HG03432 (cell line): Measurements from ENCODE around the gene ZNF396.

Experiments
- ATAC-seq: cut with Tn5 transposase; IDR thresholded peaks from one replicate; pipeline ENCODE4 v1.9.1; 2021; ENCODE audit warnings: mild to moderate bottlenecking, moderate library complexity; ENCODE audit not compliant: unreplicated experiment

ZNF396 gene

DNA sequence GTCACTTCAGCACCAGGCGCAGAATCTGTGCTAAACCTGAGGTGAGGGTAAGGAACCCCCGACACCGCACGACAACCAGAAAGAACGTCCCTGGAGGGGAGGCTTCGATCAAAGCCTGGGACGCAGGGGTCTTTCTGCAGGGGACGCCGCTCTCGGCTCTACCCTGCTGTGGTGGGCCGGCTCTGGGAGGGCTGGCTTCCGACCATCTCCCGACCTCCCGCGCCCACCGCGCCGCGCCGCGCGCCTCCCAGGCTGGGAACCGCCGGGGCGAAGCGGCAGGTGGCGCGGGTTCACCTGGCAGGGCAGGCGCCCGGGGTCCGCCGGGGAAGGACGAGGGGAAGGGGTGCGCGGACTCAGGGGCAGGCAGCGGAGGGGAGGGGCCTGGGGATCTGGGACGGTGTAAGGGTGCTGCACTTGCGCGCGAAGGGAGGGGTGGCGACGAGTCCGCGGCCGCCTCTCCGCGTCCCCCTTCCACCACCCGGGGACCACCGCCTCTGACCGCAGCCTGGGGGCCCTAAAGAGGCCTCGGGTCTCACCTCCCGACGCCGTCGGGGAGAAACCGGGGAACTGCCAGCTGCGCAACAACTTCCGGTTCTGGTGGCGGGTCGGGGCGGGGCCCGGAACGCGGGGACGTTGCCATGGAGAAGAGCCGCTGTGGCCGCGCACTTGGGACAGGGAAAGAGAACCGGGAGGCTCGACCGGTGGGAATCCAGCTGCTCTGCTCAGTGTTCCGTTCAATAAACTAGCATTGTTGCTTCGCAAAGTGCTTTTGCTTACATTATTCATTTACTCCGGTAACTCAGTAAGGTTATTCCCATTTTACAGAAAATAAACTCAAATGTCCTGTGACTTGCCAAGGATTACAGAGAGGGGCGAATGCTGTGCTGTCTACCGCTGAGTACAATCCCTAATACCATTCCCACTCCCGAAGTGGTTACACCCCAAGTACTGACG is at the start of gene ZNF396:
Gene ZNF396 (minus strand): TSS at position 596 of the 954 bp plus-strand sequence. CDS start 3,045 bp downstream, outside the sequence.
- ATAC-seq = peak; percentile 93

DNA sequence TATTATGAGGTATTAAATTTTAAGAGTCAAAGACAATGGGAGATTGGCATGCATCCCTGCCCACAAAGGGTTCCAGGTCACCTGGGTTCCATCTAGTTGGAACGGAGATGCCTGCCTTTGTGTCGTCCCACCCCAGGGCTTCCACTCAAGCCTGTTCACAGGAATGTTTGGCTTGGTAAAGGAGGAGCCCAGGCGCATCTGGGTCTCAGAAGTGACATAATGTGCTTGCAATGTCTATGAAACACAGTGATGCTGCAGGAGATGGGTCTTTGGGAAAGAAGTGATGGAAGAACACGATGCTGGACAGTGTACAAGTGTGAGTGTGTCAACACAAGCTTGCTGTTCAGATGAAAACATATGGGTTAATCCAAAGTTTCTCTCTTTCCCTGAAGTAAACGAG is 49.6 kb upstream of the ZNF396 start:
- no peak for ATAC-seq

DNA sequence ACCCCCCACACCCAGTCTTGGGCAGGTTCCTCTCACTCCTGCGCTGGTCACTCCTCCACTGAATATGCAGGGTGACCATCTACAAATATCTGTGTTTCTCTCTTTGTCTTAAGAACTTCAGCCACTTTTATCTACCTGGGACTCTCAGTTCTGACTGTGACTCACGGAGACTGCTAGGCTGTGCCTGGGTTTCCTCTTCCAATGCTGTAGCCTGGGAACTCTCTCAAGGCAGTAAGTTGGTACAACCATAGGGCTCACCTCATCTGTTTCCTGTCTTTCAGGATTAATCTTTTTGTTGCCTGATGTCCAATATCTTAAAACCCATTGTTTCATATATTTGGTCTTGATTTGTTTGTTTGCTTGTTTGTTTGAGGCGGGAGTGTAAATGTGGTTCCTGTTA is 47.2 kb upstream of the ZNF396 start:
- no peak for ATAC-seq

DNA sequence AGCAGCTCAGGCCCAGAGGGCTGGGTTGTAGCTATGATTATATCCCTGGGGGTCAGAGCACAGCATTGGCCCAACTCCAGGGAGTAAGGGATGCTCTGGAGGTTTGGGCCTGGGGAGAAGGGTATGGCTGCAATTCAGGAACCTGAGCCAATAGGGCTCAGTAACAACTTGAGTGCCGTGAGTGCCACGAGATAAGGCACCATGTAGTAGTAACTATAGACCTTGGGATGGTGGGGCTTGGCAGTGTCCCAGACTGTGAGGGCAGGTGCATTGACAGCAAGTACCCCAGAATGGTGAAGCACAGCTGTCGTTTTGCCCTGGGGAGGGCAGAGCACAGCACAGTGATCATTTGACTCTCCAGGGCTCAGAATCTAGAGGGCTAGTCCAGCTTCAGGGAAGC is 45.1 kb upstream of the ZNF396 start:
- no peak for ATAC-seq

DNA sequence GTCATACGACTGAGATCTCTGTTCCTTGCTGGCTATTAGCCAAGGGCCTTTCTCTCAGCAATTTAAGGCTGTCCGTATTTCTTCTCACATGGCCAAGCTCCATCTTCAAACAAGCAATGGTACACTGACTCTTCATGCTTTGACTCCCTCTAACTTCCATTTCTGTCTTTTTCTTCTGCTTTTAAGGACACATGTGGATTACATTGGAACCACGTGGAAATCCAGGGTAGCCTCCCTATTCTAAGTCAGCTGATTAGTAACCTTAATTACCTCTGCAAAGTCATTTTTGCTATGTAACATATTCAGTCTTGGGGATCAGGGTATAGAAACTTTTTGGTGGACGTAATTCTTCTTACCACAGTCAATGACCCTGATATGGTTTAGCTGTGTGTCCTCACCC is 41.5 kb upstream of the ZNF396 start:
- no peak for ATAC-seq

DNA sequence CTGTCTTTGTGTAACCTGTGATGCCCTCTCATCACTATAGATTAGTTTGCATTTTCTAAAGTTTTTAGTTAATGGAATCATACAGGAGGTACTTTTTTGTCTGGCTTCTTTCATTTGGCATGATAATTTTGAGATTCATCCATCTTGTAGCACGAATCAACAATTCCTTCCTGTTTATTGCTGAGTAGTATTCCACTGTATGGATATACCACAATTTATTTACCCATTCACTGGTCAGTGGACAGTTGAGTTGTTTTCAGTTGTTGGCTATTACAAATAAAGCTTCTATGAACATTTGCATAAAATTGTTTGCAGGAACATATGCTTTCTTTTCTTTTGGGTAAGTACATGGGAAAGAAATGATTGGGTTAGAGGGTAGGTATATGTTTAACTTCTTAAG is 40.1 kb upstream of the ZNF396 start:
- ATAC-seq = no peak

DNA sequence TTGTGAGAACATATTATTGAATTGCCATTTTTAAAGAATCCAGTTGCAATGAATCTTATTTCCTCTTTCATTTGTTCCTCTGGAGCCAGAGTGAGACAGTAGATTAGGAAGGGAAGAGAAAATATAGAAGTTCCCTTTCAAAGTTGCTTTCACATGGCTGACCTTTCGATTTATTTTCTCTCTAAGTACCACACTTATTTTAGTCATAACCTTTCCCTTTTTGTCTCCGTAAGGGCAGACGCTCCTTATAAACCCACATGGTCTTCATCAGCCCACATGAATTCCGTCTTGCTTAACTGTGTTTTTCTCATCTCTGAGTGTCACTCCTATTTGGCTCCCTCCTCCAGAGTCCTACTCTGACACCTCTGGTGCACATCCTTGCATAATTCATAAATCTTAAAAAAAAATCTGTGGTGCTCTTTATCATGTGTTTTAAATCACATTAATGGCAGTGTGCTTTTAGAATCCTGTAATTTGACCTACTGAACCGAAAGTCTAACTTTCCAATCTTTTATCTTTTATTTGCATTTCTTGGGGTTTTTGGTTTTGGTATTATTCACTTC is 38.5 kb upstream of the ZNF396 start:
- peak; percentile 59 for ATAC-seq

DNA sequence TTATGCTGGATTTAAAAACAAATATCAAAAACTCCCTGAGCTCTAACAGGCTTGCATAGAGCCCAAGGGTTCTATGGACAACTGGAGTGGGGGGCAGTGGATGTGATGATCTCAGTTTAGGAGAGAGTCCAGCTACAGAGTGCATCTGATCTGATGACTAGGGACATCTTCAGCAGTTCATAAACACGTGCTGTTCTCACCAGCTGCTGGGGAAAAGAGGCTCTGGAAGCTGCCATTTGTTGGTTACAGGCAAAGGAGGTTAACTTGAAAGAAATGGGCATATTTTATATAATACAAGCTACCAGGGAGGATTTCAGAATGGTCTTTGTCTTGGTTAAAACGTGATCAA is 36.0 kb upstream of the ZNF396 start:
- no peak for ATAC-seq

DNA sequence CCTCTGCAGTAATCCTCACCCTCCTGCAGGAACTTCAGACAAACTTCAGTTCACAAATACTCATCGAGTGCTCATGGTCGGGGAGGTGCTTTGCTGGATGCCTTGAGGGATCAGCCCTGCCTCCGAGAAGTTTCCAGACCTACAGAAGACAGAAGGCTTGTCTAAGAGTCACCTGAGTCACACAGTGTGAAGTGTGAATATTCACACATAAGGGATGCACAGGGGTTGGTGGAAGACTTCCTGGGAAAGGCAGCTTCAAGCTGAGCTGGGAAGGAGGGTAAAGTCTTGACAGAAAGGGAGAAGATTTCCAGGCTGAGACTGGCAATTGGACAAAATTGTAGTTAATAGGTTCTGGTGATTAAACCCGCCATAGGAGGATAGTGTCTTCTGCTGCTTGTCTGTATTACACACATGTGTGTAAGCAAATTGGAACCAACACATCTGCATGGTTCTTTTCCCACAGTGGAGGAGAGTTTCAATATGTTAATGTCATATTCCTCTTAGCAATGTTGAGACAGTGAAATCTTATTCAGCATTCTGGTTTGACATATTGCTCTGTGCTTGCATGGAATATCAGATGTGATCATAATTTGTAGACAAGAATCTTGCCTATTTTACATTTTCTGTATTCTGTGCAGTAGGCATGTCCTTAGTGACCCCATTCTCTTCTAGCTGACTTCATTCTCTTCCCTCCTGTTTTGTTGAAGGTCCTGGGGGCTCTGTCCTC is 34.7 kb upstream of the ZNF396 start:
- no peak for ATAC-seq

DNA sequence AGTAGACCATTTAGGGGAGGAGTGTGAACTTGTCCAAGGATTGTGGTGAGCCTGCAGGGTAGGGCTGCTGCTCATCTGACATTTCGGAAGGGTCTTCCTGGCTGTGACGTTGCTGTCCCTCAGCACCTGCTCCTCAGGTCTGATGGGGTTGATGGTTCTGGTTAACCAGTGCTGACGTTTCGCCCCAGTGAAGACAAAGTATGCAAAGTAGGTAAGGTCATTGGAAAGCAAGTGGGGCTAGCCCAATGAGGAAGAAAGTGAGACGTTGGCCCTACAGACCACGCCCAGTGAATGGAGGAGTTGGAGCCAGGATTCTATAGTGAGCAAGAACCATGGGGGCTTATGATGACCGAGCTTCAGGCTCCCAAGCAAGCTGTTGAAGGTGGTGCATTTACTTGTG is 33.4 kb upstream of the ZNF396 start:
- ATAC-seq = peak; percentile 66

DNA sequence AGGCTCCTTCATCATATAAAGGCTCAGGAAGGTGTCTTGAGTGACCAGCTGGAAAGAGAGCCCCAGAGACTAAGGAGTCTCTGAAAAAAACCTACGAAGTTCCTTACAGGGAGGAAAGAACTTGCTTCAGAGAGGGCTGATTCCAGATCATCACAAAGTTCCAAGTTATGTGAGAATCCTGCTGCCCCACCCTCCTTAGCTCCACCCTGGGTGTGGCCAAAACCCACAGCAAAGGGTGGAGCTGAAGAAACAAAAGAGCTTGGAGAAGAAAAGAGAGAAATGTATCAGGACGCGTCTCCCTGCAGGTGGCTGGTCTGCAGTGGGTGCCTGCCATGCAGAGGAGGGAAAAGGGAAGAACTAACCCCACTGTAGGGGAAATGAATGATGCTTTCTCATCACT is 32.8 kb upstream of the ZNF396 start:
- no peak for ATAC-seq

DNA sequence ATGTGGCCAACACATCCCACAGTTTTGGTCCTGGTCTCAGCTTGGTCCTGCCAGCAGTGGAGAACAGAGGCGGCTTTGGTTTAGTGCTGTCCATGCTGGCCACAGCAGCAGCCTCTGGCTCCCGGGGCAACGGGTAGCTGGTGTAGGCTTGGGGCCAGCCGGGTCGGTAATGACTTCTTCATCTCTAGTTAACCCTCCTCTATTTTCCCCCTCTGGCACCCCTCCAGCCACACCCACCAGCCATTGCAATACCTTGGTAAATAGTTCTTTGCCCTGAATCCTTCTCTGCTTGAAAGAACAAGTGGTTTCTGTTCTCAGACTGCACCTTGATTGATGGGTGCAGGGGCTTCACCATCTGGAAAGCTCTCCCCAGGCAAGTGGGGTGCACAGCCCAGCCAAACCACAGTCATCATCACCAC is 31.7 kb upstream of the ZNF396 start:
- peak; percentile 46 for ATAC-seq

DNA sequence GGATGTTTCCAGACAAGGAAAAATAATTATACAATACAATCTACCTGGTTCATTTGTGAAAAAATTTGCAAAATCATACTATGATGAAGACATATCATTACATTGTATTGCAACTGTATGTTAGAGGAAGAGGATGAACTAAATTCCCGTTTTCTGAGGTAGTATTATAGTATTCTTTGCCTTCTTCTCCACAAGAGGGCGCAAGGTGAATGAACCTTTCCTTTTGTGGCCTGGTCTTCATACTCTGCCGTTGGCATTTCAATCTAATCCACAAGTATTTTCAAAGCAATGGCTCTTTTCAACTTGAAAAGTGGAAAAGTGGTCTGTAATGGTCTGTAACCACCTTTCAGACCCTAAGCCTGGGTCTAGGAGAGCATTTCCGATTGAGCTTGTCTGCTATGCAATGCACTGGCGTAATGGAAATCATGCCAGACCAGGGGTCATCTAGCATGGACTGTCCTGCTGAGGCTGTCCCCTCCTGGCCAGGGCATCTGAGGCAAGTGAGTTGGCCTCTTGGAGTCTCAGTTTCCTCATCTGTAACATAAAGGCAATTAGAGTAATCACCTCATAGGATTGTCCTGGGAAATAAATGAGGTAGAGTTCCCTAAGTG is 30.8 kb upstream of the ZNF396 start:
- peak; percentile 55 for ATAC-seq

DNA sequence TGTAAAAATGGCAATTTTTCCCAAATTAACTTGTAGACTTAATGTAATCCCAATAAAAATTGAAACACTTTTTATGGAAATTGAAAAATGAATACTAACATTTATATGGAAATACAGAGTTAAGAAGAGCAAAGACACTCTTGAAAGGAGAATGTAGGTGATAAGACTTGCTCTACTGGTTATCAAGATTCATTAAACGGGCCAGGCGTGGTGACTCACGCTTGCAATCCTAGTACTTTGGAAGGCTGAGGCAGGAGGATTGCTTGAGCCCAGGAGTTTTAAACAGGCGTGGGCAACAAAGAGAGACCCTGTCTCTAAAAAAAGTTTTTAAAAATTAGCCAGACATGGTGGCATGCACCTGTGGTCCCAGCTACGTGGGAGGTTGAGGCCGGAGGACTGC is 29.5 kb upstream of the ZNF396 start:
- ATAC-seq = no peak

DNA sequence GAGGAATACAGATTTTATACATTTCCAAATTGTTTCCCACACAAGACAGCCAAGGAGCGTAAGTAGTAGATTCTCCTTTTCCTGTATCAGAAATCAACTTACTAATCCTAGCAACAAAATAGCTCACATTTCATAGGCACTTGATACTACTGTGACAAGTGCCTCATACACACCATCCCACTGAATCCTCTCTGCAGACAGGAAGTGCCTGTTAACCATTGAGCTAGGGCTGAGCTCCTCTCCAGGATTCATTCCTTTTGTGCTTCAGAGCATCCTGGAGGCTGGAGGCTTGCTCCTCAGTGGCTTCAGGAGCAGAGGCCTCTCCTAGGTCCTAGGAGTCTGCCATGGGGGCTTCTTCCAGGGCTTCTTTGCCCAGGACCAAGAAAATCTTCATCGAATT is 20.8 kb upstream of the ZNF396 start:
- ATAC-seq = no peak

DNA sequence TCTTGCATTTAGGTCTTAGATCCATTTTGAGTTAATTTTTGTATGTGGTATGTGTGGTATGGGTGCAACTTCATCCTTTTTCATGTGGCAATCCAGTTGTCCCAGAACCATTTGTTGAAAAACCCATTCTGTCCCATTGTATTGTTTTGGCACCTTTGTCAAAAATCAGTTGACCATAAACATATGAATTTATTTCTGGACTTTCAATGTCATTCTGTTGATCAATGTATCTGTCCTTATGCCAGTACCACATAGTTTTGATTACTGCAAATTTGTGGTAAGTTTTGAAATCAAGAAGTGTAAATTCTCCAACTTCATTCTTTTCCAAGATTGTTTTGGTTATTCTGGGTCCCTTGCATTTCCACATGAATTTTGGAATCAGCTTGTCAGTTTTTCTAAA is 16.6 kb upstream of the ZNF396 start:
- ATAC-seq = no peak

DNA sequence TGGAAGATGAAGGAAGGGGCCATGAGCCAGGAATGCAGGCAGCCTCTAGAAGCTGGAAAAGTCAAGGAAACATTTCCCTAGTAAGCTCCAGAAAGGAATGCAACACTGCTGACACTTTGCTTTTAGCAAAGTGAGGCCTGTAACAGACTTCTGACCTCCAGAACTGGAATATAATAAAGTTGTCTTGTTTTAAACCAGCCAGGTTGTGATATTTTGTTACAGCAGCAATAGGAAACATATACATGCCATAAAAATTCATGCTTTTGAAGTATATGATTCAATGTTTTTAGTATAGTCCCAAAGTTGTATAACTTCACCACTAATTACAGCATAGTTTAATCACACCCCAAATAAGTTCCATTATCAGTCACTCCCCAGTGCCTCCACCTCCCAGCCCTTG is 15.2 kb upstream of the ZNF396 start:
- no peak for ATAC-seq

DNA sequence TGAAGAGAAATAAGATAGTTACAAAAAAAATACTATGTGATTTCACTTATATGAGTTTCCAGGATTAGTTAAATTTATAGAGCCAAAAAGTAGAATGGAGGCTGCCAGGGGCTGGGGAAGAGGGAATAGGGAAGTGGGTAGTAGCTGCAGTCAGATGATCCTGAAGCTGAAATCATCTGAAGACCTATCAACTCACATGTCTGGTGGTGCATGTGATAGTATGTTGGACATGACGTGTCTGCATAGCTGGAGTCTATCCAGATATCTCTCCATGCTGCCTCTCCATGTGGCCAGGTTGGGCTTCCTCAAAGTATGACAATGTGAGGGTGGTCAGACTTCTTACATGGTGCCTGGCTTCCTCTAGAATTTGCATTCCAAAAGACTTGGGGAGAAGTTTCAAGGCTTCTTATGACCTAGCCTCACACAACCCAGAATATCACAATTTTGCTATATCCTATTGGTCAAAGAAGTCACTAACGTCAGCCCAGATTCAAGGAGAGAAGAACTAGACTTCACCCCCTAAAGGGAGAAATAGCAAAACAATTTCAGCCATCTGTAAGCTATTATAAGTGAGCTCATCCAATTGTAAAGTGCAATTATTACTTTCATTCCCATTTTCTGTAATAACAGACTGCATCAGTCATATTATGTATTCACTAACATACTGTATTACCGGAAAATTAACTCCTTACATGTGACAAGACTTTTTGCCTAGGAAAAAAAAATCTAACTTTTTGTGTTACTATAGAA is 14.0 kb upstream of the ZNF396 start:
- no peak for ATAC-seq

DNA sequence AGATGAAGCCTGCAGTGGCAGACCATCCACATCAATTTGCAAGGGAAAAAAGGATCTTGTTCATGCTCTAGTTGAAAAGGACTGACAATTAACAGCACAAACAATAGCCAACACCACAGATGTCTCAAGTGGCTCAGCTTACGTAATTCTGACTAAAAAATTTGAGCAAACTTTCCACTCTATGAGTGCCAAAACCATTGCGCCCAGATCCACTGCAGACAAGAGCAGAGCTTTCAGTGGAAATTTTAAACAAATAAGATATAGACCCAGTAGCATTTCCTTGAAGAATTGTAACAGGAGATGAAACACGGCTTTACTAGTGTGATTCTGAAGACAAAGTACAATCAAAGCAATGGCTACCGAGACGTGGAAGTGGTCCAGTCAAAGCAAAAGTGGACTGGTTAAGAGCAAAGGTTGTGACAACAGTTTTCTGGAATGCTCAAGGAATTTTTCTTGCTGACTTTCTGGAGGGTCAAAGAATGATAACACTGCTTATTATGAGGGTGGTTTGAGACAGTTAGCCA is 12.0 kb upstream of the ZNF396 start:
- no peak for ATAC-seq

DNA sequence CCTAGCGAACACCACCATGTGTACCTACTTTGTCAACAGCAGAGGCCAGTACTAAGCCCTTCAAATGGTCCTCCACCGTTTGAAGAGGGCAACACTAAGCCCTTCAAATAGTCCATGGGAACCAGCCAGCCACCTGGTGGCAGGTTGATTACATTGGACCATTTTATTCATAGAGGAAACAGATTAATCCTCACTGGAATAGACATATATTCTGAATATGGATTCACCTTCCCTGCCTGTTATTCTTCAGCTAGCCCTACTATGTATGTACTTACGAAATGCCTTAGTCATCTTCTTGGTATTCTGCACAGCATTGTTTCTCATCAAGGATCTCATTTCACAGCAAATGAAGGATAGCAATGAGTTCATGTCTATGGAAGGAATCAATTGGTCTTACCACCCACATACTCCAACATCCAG is 10.0 kb upstream of the ZNF396 start:
- peak; percentile 28 for ATAC-seq
